Osteocyte (in vitro differentiated cells): ENCODE measurements around the gene WSB2. TPM values are rescaled to one million over a fixed set of nuclear protein-coding genes. Genes with fewer than 3 reads are reported as not detected.

ENCODE experiments used
- DNase-seq: peaks from one replicate; pipeline ENCODE4 v3.0.0; 2021; ENCODE audit warnings: mixed read lengths; ENCODE audit not compliant: unreplicated experiment; ENCODE audit errors: extremely low spot score
- H3K27ac Mint-ChIP-seq: one replicate; pipeline ENCODE4 v1.8.0; 2021; ENCODE audit warnings: mild to moderate bottlenecking, mixed read lengths; ENCODE audit not compliant: unreplicated experiment
- H3K27me3 Mint-ChIP-seq: one replicate; pipeline ENCODE4 v1.8.0; 2021; ENCODE audit warnings: mixed read lengths; ENCODE audit not compliant: unreplicated experiment
- H3K36me3 Mint-ChIP-seq: one replicate; pipeline ENCODE4 v1.8.0; 2021; ENCODE audit warnings: mixed read lengths; ENCODE audit not compliant: unreplicated experiment
- H3K4me1 Mint-ChIP-seq: one replicate; pipeline ENCODE4 v1.8.0; 2021; ENCODE audit warnings: mixed read lengths; ENCODE audit not compliant: unreplicated experiment
- H3K4me3 Mint-ChIP-seq: one replicate; pipeline ENCODE4 v1.8.0; 2021; ENCODE audit warnings: mild to moderate bottlenecking, moderate library complexity, mixed read lengths; ENCODE audit not compliant: unreplicated experiment
- H3K9me3 Mint-ChIP-seq: one replicate; pipeline ENCODE4 v1.8.0; 2021; ENCODE audit warnings: mixed read lengths; ENCODE audit not compliant: unreplicated experiment
- total RNA-seq: library from RNA; stranded (reverse); gene quantifications from 2 replicates; pipeline ENCODE4 v1.2.1, GENCODE V29; 2021
- TF ChIP-seq, protein P1 (sequence below): fragments of 200-600 bp; sonication (generic); IDR thresholded peaks from 2 replicates; pipeline ENCODE4 v1.5.0; 2021; ENCODE audit warnings: antibody characterized with exemption, mild to moderate bottlenecking, moderate library complexity

Gene WSB2
- total RNA-seq, 1 donor from 2014 or later = 94.7 TPM

DNA sequence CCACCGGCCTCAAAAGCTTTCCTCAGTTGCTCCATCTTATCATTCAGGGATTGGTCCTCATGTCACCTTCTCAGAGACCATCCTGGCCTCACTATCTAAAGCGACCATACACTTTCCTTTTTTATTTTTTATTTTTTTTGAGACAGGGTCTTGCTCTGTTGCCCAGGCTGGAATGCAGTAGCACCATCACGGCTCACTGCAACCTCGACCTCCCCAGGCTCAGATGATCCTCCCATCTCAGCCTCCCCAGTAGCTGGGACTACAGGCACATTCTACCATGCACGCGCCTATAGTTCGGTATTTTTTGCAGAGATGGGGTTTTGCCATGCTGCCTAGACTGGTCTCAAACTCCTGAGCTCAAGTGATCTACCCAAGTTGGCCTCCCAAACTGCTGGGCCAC, 2.8 kb downstream of the WSB2 start:
- Mint-ChIP-seq H3K9me3 (no peaks in the 10 kb centered on the region), H3K27ac (no peak overlapping the region), H3K27me3 (no peaks in the 10 kb centered on the region), H3K4me3 (no peak overlapping the region), H3K4me1 (peaks cover 55% of the 10 kb centered on the region), H3K36me3 (peaks cover 2% of the 10 kb centered on the region)
- no peak for DNase-seq
- TF ChIP-seq, protein P1, sequence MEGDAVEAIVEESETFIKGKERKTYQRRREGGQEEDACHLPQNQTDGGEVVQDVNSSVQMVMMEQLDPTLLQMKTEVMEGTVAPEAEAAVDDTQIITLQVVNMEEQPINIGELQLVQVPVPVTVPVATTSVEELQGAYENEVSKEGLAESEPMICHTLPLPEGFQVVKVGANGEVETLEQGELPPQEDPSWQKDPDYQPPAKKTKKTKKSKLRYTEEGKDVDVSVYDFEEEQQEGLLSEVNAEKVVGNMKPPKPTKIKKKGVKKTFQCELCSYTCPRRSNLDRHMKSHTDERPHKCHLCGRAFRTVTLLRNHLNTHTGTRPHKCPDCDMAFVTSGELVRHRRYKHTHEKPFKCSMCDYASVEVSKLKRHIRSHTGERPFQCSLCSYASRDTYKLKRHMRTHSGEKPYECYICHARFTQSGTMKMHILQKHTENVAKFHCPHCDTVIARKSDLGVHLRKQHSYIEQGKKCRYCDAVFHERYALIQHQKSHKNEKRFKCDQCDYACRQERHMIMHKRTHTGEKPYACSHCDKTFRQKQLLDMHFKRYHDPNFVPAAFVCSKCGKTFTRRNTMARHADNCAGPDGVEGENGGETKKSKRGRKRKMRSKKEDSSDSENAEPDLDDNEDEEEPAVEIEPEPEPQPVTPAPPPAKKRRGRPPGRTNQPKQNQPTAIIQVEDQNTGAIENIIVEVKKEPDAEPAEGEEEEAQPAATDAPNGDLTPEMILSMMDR = no peak

DNA sequence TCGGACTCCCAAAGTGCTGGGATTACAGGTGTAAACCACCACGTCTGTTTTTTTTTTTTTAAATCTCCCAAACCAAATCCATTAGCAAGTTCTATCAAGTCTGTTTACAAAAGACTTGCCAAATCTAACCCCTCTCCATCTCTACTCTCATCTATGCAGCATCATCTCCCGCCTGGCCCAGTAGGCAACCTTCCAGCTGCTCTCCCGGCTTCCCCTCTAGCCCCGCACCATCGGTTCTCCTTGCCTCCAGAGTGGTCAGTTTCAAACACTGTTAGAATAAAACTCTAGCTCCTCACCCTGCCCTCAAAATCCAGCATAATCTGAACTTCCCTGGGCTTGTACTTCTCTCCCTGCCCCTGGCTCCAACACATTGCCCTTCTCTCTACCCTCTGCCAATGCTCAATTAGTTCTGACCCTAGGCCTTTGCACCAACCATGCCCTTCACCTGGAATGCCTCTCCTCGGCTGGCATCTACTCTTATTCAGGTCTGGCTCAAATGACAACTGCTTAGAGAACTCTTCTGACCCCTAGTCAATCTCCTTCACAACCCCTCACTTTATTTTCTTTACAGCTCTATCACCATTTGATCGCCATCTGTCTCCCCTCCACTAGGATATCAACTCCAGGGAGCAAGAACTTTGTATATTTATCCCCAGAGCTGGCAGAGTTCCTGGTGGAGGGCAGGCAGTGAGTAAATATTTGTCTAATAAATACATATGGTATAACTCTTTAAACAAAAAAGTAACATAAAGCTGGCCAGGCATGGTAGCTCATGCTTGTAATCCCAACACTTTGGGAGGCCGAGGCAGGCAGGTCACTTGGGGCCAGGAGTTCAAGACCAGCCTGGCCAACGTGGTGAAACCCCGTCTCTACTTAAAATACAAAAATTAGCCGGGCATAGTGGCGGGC, 4.9 kb downstream of the WSB2 start:
- no peak for DNase-seq
- Mint-ChIP-seq H3K36me3 (peaks cover 9% of the 10 kb centered on the region), H3K4me1 (peaks cover 62% of the 10 kb centered on the region), H3K9me3 (no peaks in the 10 kb centered on the region), H3K27me3 (no peaks in the 10 kb centered on the region), H3K27ac (peak overlapping the region; percentile 59), H3K4me3 (no peak overlapping the region)
- TF ChIP-seq, protein P1 = no peak

DNA sequence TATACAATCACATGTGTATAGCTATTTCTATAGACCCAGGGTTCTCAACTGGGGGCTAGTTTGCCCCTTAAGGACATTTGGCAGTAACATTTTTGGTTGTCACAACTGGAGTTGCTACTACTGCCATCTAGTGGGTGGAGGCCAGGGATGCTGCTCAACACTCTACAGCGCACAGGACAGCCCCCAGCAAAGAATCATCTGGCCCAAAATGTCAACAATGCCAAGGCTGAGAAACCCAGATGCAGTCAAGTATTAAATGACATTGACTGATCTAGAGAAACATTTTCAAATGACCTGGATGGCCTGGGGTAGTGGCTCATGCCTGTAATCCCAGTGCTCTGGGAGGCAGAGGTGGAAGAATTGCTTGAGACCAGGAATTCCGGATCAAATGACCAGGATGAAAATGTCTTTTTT, 5.8 kb downstream of the WSB2 start:
- DNase-seq = no peak
- TF ChIP-seq, protein P1 = peak; percentile 65
- Mint-ChIP-seq H3K4me1 (peaks cover 65% of the 10 kb centered on the region), H3K27me3 (no peaks in the 10 kb centered on the region), H3K9me3 (no peaks in the 10 kb centered on the region), H3K36me3 (peaks cover 17% of the 10 kb centered on the region), H3K27ac (no peak overlapping the region), H3K4me3 (no peak overlapping the region)

DNA sequence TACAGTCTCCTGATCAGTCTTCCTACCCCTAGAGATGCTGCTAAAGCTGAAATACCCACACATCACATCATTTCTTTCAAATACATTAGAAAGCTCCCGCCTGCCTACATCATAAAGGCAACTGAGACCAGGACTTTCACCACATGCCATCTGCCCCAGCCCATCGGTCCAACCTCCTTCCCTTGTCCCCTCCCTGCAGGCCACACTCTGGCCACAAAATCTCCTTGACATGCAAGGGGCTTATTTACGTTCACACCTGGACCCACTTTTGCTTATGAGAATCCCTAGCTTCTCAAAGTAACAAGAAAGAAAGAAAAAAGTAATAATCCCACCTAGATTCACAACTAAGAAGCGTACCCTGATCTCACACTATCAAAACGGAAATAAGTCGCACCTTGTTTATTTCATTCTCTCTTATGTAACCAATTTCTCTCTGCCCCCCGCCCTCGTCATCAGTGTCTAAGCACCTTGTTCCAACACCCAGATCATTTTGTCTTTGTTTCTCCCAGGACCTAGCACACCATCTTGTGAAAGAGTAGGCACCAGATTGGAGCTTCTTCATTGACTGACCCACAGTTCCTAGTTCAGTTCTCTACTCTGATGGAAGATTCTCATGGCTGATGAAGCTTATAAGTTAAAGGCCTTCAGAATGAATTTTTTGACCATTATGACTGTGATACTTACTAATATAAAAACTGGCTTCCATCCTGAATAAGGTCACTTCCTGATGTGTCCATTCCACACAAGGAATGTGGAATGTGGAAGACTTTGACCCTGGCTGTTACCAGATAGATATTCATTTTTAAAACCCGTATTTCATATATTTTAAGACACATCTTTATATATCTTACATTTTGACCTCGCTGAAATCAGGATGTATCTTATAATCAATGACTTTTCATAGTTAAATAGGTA, 7.7 kb downstream of the WSB2 start:
- H3K27me3 Mint-ChIP-seq = no peaks in the 10 kb centered on the region
- H3K4me3 Mint-ChIP-seq = peak overlapping the region; percentile 10
- peaks cover 49% of the 10 kb centered on the region for H3K4me1 Mint-ChIP-seq
- H3K27ac Mint-ChIP-seq = peak overlapping the region; percentile 78
- TF ChIP-seq, protein P1 = no peak
- no peaks in the 10 kb centered on the region for H3K9me3 Mint-ChIP-seq
- H3K36me3 Mint-ChIP-seq = peaks cover 27% of the 10 kb centered on the region
- DNase-seq = no peak
